Activated naive CD8-positive, alpha-beta T cell (primary cell): Measurements from ENCODE around the gene ATP11B.
A peak's percentile ranks its signal among the peaks of the same experiment; 100 is the strongest.
"Not testable (repeated sequence)": the region's sequence is repeated elsewhere in the genome, so short reads cannot be mapped to it uniquely, and the experiment has no call there.

Source experiments
- H3K27ac Mint-ChIP-seq: one replicate; pipeline ENCODE4 v1.8.0; 2021; ENCODE audit warnings: mixed read lengths
- H3K27me3 Mint-ChIP-seq: one replicate; pipeline ENCODE4 v1.8.0; 2021; ENCODE audit warnings: mixed read lengths
- H3K36me3 Mint-ChIP-seq: one replicate; pipeline ENCODE4 v1.8.0; 2021; ENCODE audit warnings: mixed read lengths
- H3K4me1 Mint-ChIP-seq: one replicate; pipeline ENCODE4 v1.8.0; 2021; ENCODE audit warnings: low read depth, mixed read lengths
- H3K4me3 Mint-ChIP-seq: one replicate; pipeline ENCODE4 v1.8.0; 2021; ENCODE audit warnings: mild to moderate bottlenecking, mixed read lengths
- H3K9me3 Mint-ChIP-seq: one replicate; pipeline ENCODE4 v1.8.0; 2021; ENCODE audit warnings: low read depth, mixed read lengths

ATP11B gene

GRCh38 chr3:182786564-182787196 lies 6.6 kb upstream of the ATP11B start:
- Mint-ChIP-seq H3K27me3 (peaks cover 10% of the 10 kb centered on the region), H3K27ac (no peak overlapping the region), H3K4me3 (no peak overlapping the region), H3K36me3 (no peaks in the 10 kb centered on the region), H3K4me1 (peaks cover 1% of the 10 kb centered on the region), H3K9me3 (no peaks in the 10 kb centered on the region)

- Mint-ChIP-seq H3K36me3 (no peaks in the 10 kb centered on the region), H3K4me3 (no peak overlapping the region)
Measured at GRCh38 chr3:182787302-182788036, 5.8 kb upstream of the ATP11B start.

GRCh38 chr3:182789371-182789770 lies 3.9 kb upstream of the ATP11B start:
- Mint-ChIP-seq H3K9me3 (no peaks in the 10 kb centered on the region), H3K4me3 (no peak overlapping the region), H3K36me3 (no peaks in the 10 kb centered on the region), H3K27me3 (peaks cover 10% of the 10 kb centered on the region), H3K27ac (no peak overlapping the region), H3K4me1 (peaks cover 3% of the 10 kb centered on the region)

More at GRCh38 chr3:182787302-182788036, 5.8 kb upstream of the ATP11B start:
- peaks cover 10% of the 10 kb centered on the region for H3K27me3 Mint-ChIP-seq
- no peak overlapping the region for H3K27ac Mint-ChIP-seq
- H3K4me1 Mint-ChIP-seq, result peaks cover 1% of the 10 kb centered on the region
- no peaks in the 10 kb centered on the region for H3K9me3 Mint-ChIP-seq

- H3K36me3 Mint-ChIP-seq, result peaks cover 2% of the 10 kb centered on the region
- H3K9me3 Mint-ChIP-seq, result no peaks in the 10 kb centered on the region
- H3K27me3 Mint-ChIP-seq, result peaks cover 4% of the 10 kb centered on the region
- no peak overlapping the region for H3K4me3 Mint-ChIP-seq
- H3K27ac Mint-ChIP-seq, result no peak overlapping the region
- peaks cover 11% of the 10 kb centered on the region for H3K4me1 Mint-ChIP-seq
Measured at GRCh38 chr3:182790612-182791011, 2.7 kb upstream of the ATP11B start.

- Mint-ChIP-seq H3K9me3 (no peaks in the 10 kb centered on the region), H3K4me1 (peaks cover 35% of the 10 kb centered on the region), H3K4me3 (peak overlapping the region; percentile 92), H3K27ac (peak overlapping the region; percentile 97), H3K27me3 (no peaks in the 10 kb centered on the region), H3K36me3 (peaks cover 3% of the 10 kb centered on the region)
Measured at GRCh38 chr3:182793663-182794454, 555 bp downstream of the ATP11B start.

GRCh38 chr3:182794455-182795388 lies 1.4 kb downstream of the ATP11B start:
- Mint-ChIP-seq H3K4me3 (peak overlapping the region; percentile 92), H3K27ac (peak overlapping the region; percentile 97), H3K4me1 (peaks cover 39% of the 10 kb centered on the region), H3K27me3 (no peaks in the 10 kb centered on the region), H3K36me3 (peaks cover 3% of the 10 kb centered on the region), H3K9me3 (no peaks in the 10 kb centered on the region)

GRCh38 chr3:182795389-182795782 lies 2.1 kb downstream of the ATP11B start:
- Mint-ChIP-seq H3K9me3 (no peaks in the 10 kb centered on the region), H3K36me3 (peaks cover 3% of the 10 kb centered on the region), H3K27ac (peak overlapping the region; percentile 97), H3K27me3 (no peaks in the 10 kb centered on the region), H3K4me1 (peaks cover 39% of the 10 kb centered on the region), H3K4me3 (peak overlapping the region; percentile 92)

GRCh38 chr3:182796310-182796709 lies 3.0 kb downstream of the ATP11B start:
- H3K36me3 Mint-ChIP-seq, result peaks cover 3% of the 10 kb centered on the region
- no peaks in the 10 kb centered on the region for H3K27me3 Mint-ChIP-seq
- peaks cover 45% of the 10 kb centered on the region for H3K4me1 Mint-ChIP-seq
- peak overlapping the region; percentile 92 for H3K4me3 Mint-ChIP-seq
- peak overlapping the region; percentile 71 for H3K27ac Mint-ChIP-seq
- no peaks in the 10 kb centered on the region for H3K9me3 Mint-ChIP-seq

- H3K9me3 Mint-ChIP-seq, result no peaks in the 10 kb centered on the region
- peaks cover 3% of the 10 kb centered on the region for H3K36me3 Mint-ChIP-seq
- no peaks in the 10 kb centered on the region for H3K27me3 Mint-ChIP-seq
- H3K4me1 Mint-ChIP-seq, result peaks cover 58% of the 10 kb centered on the region
- peak overlapping the region; percentile 17 for H3K4me3 Mint-ChIP-seq
- peak overlapping the region; percentile 79 for H3K27ac Mint-ChIP-seq
Measured at GRCh38 chr3:182797876-182798275, 4.6 kb downstream of the ATP11B start.

- H3K4me3 Mint-ChIP-seq, H3K9me3 Mint-ChIP-seq, H3K36me3 Mint-ChIP-seq, H3K27me3 Mint-ChIP-seq: not testable (repeated sequence)
- Mint-ChIP-seq H3K27ac (peak overlapping the region; percentile 75), H3K4me1 (peaks cover 68% of the 10 kb centered on the region)
Measured at GRCh38 chr3:182799143-182799542, 5.8 kb downstream of the ATP11B start.

GRCh38 chr3:182800508-182800907 lies 7.2 kb downstream of the ATP11B start:
- Mint-ChIP-seq H3K9me3 (no peaks in the 10 kb centered on the region), H3K4me1 (peaks cover 74% of the 10 kb centered on the region), H3K4me3 (no peak overlapping the region), H3K36me3 (peaks cover 6% of the 10 kb centered on the region), H3K27me3 (no peaks in the 10 kb centered on the region), H3K27ac (no peak overlapping the region)

GRCh38 chr3:182802413-182803390 lies 9.4 kb downstream of the ATP11B start:
- peak overlapping the region; percentile 3 for H3K4me3 Mint-ChIP-seq
- H3K27me3 Mint-ChIP-seq, result no peaks in the 10 kb centered on the region
- no peaks in the 10 kb centered on the region for H3K9me3 Mint-ChIP-seq
- peaks cover 3% of the 10 kb centered on the region for H3K36me3 Mint-ChIP-seq
- peaks cover 73% of the 10 kb centered on the region for H3K4me1 Mint-ChIP-seq
- peak overlapping the region; percentile 6 for H3K27ac Mint-ChIP-seq

- no peaks in the 10 kb centered on the region for H3K9me3 Mint-ChIP-seq
- peaks cover 3% of the 10 kb centered on the region for H3K36me3 Mint-ChIP-seq
- no peaks in the 10 kb centered on the region for H3K27me3 Mint-ChIP-seq
- peaks cover 72% of the 10 kb centered on the region for H3K4me1 Mint-ChIP-seq
- no peak overlapping the region for H3K27ac Mint-ChIP-seq
- H3K4me3 Mint-ChIP-seq, result no peak overlapping the region
Measured at GRCh38 chr3:182803596-182803995, 10.3 kb downstream of the ATP11B start.
